ENCODE results near the gene FAM47E. TPM values are rescaled to one million over a fixed set of nuclear protein-coding genes. Genes with fewer than 3 reads are reported as not detected.

Gene FAM47E
- total and polyA plus RNA-seq, 9 of the 15 experiments (the other 6 are each of a cell fraction or from before 2014, with no cell fraction given), result 3.7 to 15.6 (median 6.4) TPM

DNA sequence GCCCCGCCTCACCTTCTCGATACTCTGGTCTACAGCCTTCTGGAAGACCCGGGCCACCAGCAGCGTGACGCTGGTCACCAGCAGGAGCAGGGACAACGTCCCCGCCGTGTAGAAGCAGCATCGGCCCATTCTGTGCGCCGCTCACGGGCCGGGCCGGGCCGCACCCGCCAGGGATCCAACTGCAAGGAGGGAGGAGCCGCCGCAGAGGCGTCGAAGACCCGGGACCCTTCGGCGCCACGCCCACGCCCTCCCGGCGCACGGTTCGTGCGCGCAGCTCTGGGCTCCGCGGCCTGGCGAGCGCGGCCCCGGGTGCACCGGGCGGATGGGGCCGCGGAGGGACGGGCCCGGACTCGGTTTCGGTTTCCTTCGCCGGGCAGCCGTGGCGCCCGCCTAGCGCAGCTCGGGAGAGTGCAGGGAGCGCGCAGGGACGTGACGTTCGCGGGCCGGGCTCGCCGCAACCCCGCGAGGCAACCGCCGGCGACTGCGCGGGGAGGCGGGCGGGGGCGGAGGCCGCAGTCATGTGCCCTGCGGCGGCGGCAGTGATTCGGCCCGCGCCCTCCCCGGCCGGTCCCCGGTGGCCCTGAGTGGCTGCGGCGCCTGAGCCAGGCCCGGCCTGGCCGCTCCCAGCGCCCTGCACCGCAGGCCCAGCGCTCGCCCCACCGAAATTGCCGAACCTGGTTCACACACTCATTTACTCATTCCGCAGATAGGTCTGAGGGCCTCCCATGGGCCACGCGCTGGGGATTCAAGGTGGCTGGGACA is 37.9 kb upstream of the FAM47E start, which contains the start of gene SCARB2 (continued):
- TF ChIP-seq ZNF133 (CRISPR knock-in tag; IDR thresholded peaks at IDR 0.05) (no peak), ZNF263 (CRISPR knock-in tag; IDR thresholded peaks at IDR 0.05; ENCODE audit: borderline replicate concordance) (no peak), MLX (CRISPR knock-in tag; conservative IDR thresholded peaks at IDR 0.05) (no peak), HDGF (IDR thresholded peaks at IDR 0.05) (no peak), PYGO2 (tag; IDR thresholded peaks at IDR 0.05) (no peak), PHF20 (IDR thresholded peaks at IDR 0.05; ENCODE audit: partially characterized antibody) (peak; percentile 61), NFYB (IDR thresholded peaks at IDR 0.05; ENCODE audit: extremely low read depth, insufficient read length) (peak; percentile 33), PRMT5 (CRISPR knock-in tag; IDR thresholded peaks at IDR 0.05) (no peak), NCOA2 (IDR thresholded peaks at IDR 0.05; ENCODE audit: partially characterized antibody in 2 of 2) (no peak), ZNF143 (CRISPR knock-in tag; IDR thresholded peaks at IDR 0.05) (no peak), FUS (optimal IDR thresholded peaks at IDR 0.05; ENCODE audit: low read depth, low read length) (peak; percentile 50), DLX4 (CRISPR knock-in tag; IDR thresholded peaks at IDR 0.05) (no peak), ATF1 (CRISPR knock-in tag; IDR thresholded peaks at IDR 0.05) (no peak), ATF1 (tag; IDR thresholded peaks at IDR 0.05) (peak; percentile 87), ZNF124 (CRISPR knock-in tag; IDR thresholded peaks at IDR 0.05) (no peak), ZNF121 (CRISPR knock-in tag; conservative IDR thresholded peaks at IDR 0.05) (0 out of 2 replicates have a peak, but pooled peaks have one; percentile 23), RB1 (IDR thresholded peaks at IDR 0.05; ENCODE audit: low read depth) (peak; percentile 78)
- TF ChIP-seq, protein P1, sequence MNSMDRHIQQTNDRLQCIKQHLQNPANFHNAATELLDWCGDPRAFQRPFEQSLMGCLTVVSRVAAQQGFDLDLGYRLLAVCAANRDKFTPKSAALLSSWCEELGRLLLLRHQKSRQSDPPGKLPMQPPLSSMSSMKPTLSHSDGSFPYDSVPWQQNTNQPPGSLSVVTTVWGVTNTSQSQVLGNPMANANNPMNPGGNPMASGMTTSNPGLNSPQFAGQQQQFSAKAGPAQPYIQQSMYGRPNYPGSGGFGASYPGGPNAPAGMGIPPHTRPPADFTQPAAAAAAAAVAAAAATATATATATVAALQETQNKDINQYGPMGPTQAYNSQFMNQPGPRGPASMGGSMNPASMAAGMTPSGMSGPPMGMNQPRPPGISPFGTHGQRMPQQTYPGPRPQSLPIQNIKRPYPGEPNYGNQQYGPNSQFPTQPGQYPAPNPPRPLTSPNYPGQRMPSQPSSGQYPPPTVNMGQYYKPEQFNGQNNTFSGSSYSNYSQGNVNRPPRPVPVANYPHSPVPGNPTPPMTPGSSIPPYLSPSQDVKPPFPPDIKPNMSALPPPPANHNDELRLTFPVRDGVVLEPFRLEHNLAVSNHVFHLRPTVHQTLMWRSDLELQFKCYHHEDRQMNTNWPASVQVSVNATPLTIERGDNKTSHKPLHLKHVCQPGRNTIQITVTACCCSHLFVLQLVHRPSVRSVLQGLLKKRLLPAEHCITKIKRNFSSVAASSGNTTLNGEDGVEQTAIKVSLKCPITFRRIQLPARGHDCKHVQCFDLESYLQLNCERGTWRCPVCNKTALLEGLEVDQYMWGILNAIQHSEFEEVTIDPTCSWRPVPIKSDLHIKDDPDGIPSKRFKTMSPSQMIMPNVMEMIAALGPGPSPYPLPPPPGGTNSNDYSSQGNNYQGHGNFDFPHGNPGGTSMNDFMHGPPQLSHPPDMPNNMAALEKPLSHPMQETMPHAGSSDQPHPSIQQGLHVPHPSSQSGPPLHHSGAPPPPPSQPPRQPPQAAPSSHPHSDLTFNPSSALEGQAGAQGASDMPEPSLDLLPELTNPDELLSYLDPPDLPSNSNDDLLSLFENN (IDR thresholded peaks at IDR 0.05; ENCODE audit: low read depth in 2 of 2, low read length in 2 of 2), result 0 out of 4 replicates have a peak, but pooled peaks of 1 of the 2 experiments have one; percentile 12
- TF ChIP-seq, protein P2, sequence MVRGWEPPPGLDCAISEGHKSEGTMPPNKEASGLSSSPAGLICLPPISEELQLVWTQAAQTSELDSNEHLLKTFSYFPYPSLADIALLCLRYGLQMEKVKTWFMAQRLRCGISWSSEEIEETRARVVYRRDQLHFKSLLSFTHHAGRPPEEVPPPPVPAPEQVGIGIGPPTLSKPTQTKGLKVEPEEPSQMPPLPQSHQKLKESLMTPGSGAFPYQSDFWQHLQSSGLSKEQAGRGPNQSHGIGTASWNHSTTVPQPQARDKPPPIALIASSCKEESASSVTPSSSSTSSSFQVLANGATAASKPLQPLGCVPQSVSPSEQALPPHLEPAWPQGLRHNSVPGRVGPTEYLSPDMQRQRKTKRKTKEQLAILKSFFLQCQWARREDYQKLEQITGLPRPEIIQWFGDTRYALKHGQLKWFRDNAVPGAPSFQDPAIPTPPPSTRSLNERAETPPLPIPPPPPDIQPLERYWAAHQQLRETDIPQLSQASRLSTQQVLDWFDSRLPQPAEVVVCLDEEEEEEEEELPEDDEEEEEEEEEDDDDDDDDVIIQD (CRISPR knock-in tag; IDR thresholded peaks at IDR 0.05), result no peak
- TF ChIP-seq, protein P3, sequence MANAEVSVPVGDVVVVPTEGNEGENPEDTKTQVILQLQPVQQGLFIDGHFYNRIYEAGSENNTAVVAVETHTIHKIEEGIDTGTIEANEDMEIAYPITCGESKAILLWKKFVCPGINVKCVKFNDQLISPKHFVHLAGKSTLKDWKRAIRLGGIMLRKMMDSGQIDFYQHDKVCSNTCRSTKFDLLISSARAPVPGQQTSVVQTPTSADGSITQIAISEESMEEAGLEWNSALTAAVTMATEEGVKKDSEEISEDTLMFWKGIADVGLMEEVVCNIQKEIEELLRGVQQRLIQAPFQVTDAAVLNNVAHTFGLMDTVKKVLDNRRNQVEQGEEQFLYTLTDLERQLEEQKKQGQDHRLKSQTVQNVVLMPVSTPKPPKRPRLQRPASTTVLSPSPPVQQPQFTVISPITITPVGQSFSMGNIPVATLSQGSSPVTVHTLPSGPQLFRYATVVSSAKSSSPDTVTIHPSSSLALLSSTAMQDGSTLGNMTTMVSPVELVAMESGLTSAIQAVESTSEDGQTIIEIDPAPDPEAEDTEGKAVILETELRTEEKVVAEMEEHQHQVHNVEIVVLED (CRISPR knock-in tag; IDR thresholded peaks at IDR 0.05), result peak; percentile 71
